GM19328 (cell line): ENCODE results near the gene CAMTA2.
A peak's percentile ranks its signal among the peaks of the same experiment; 100 is the strongest.

Source experiments
- ATAC-seq: cut with Tn5 transposase; IDR thresholded peaks from one replicate; pipeline ENCODE4 v1.9.1; 2021; ENCODE audit warnings: mild to moderate bottlenecking, moderate library complexity; ENCODE audit not compliant: unreplicated experiment

CAMTA2 gene

GRCh38 chr17:5000237-5000639, 12.8 kb upstream of the CAMTA2 start:
- ATAC-seq = no peak

DNA sequence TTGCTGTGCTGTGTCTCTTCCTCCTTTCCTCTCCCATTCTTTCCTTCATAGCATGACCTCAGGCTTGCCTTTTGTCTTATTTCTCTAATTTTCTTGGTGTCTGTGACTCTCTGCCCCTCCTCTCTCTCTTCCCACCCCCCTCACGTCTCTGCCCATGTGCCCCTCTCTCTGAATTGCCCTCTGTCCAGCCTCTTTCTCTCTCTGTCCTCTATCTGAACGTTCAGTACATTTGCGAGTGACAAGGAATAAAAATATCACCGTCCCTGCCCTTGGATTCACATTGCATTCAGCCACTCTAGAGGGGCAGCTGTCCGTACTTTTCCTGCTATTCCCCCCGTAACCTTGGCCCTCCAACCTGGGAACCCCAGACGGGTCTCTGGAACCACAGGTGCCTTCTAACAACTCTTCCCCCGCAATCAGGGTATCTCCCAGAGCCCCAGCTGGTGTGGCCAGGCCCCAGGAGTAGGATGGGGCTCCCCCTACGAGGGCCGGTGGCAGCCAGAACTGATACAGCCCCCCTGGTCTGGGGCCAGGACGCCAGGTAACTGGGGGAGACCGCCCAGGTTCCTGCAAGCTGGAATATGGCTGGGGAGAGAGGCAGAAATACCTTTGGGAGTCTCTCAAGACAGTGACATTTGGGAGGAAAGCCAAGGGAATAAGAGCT, 12.1 kb upstream of the CAMTA2 start:
- no peak for ATAC-seq

GRCh38 chr17:4998732-4999429, 11.4 kb upstream of the CAMTA2 start:
- ATAC-seq = no peak

DNA sequence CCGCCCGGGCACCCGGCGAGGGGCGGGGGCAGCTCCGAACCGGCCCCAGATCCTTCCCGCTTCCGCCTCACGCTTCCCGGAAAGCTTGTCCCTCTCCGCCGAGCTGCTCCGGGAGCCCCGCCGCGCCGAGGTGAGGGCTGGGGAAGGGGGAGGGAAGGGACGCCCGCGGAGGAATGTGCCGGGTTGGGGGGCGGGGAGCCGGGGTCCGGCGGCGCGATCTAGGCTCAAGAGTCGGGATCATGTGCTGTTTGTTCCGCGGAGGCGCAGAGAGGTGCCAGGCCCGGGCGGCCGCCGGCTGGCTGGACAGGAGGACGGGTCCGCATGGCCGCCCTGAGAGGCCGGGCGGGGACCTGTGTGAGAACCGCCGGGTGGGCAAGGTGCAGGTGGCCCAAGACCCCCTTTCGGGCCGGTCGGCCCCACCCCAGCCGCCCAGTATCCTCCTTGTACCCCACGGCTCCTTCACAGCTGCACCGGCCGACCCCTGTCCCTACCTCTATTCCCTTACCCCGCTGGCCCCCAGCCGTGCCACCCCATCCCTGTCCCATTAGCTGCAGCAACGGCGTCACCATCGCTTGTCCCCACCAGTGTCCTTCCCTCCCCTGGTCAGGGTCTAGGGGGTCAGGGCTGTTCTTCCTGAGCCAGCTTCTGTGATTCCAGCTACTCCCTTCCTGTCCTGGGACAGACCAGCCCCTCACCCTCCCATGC, 10.7 kb upstream of the CAMTA2 start:
- ATAC-seq = no peak

GRCh38 chr17:4997302-4998026, 10.0 kb upstream of the CAMTA2 start, which contains the start of the genes INCA1 and KIF1C:
Gene INCA1, minus strand, starts transcription at chr17:4997522. Its CDS starts 3,085 bp downstream, at chr17:4994437.
Gene KIF1C, plus strand, starts transcription at chr17:4997950. Its CDS starts 2,297 bp downstream, at chr17:5000247.
- ATAC-seq = peak; percentile 80

DNA sequence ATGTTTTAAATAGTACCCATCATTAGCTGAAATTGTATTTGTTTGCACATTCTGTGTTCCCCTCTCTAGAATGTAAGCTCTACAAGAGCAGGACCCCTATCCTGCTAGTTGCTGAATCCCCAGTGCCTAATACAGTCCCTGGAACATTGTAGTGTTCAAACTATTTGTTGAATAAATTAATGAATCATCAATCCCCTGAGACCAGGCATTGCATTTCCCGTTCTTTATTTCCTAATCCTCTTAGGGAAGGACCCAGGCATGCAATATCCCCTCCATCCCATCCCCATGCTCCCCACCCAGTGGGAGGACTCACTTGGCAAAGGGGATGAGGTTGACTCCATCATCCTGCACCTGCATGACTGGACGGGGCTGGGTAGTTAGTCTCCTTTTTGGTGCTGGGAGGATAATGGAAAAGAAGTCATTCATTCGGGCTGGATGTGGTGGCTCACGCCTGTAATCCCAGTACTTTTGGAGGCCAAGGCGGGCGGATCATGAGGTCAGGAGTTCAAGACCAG, 6.7 kb upstream of the CAMTA2 start:
- no peak for ATAC-seq

DNA sequence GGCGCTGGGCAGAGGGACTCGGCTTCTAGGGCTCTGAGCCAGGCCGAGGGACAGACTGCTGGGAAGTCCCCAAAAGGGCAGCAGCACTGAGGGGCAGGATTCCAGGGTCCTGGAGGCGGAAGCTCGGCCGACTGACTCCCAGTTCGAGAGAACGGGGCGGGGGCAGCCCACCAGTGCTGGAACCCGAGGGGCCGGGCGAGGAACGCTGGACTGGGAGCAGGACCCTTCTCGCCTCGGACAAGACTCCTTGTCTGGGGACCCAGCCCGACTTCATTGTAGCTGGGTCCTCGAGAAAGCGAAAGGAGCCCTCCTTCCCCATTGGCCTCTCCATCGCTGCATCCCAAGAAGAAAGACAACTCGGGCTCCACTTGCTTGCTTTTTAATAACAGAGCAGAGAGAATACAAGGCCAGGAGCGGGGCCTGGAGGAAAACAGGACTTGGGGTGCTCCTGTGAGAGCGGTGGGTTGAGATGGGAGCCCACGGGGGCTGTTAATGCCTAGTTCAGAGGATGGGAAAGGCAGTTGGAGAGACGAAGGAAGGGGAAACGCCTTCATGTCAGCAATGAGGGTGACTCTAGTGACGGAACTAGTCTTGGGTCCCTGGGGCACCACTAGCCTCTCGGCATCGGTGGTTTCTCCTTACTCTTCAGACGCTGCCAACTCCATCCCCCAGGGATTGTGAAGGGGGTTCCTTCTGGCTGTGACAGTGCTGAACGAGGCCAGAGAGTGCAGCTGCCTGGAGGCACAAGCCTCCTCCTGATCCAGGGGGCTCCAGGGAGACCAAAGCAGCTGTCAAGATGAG, 492 bp upstream of the CAMTA2 start:
- no peak for ATAC-seq

GRCh38 chr17:4986403-4986802, 1.1 kb downstream of the CAMTA2 start:
- no peak for ATAC-seq

GRCh38 chr17:4982305-4982704, 5.2 kb downstream of the CAMTA2 start:
- ATAC-seq = no peak

- no peak for ATAC-seq
These were observed 6.7 kb downstream of the CAMTA2 start for GRCh38 chr17:4980644-4981216.

DNA sequence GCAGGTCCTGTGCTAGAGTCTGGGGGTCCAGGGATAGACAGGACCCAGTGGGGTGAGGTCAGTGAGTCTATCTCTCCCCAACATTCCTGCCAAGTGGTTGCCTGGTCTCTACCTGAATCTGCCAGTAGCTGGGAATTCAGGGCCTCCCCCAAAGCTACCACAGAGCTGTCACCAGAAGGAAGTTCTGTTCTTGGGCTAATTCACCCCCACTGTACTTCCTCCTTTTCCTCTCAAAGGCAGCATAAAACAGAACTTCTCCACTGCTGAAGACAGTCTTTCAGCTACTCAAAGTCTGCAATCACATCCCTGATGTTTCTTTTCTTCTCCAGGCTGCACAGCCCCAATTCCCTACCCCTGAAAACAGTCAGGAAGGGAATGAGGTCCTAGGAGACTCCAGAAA, 8.7 kb downstream of the CAMTA2 start:
- ATAC-seq = no peak

GRCh38 chr17:4974115-4974670, 13.3 kb downstream of the CAMTA2 start:
- ATAC-seq = no peak

- ATAC-seq = no peak
These were observed 14.0 kb downstream of the CAMTA2 start for GRCh38 chr17:4973256-4974114.

DNA sequence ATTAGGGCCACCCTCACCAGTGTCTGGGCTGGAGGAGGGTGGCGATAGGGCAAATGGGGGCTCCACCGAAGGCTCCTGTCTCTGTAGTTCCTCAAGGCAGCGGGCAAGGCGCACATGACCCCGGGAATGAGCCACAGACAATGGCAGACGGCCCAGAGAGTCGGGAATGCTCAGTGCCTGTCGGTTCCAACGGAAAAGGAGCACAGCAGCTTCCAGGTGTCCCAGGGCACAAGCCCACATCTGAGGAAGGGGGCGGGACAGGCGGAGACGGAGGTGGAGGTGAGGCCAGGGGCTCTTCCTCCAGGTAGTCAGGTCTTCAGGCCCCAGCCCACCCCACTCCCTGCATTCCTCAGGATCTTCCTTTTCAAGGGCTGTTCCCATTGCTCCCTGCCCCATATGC, 14.7 kb downstream of the CAMTA2 start:
- no peak for ATAC-seq

DNA sequence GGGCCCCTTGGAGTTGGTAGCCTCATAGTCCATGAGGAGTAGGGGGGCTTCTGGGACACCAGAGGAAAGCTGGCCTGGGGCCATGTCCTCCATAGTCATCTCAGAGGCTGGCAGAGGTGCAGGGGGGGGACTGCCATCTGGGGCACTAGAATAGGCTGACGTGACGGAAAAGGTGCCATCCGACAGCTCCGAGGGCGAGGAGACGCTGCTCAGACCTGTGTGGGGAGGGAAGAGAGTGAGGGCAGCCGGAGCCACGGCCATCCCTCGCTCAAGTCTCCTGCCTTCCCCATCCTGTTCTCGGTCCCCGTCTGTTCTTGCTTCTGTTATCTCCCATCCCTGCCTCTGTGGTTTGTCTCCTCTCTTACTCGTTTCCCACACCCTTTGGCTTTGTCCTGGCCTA, 15.2 kb downstream of the CAMTA2 start:
- ATAC-seq = no peak

- ATAC-seq = no peak
These were observed 15.6 kb downstream of the CAMTA2 start for GRCh38 chr17:4971826-4972225.

GRCh38 chr17:4970273-4970672, 17.2 kb downstream of the CAMTA2 start:
- no peak for ATAC-seq

DNA sequence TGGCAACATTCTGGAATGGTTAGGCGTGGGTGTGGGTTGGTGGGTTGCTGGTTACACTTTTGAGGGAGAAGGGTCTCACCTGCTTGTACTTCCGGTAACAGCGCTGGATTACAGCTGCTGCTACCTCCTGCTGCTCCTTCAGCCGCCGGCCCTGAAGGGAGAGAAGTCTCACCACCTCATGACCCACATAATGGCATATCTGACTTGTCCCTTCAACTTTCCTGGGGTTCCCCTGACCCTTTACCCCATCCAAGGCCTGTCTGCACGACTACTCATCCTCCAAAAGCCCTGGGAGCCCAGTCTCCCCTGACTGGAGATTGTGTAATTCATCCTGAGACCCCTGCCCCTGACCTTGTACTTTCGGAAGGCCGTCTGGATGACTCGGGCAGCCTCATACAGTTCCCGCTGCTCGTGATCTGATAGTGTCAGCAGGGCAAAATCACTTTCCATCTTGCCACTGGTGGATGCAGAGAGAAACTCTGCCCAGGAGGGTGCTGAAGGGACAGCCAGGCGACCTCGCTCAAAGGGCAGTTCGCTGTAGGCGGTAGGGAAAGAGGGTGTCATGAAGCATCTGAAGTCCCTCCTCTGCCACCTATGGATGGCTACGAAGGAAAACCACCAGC, 17.8 kb downstream of the CAMTA2 start:
- ATAC-seq = no peak
